Kidney (tissue), 14 donors: ENCODE results near the gene RHBDL2. TPM values are rescaled to one million over a fixed set of nuclear protein-coding genes. Genes with fewer than 3 reads are reported as not detected.

ENCODE experiments used
- DNase-seq, 5 donors: peaks; one replicate each; pipeline ENCODE4 v3.0.0-alpha.2; 2013 to 2020
- FAIRE-seq: peaks from 2 replicates; lab custom pipeline; 2012; peaks lifted over from hg19 to GRCh38; lab: Jason Lieb, UNC
- H3K27ac ChIP-seq, 2 donors: one replicate each; pipeline ENCODE4 v1.7.0; 2013; ENCODE audit warnings: low read depth in 2 of 2, low read length in 2 of 2, inconsistent platforms in 1 of 2
- H3K27me3 ChIP-seq: one replicate; pipeline ENCODE4 v1.7.1; 2013; ENCODE audit warnings: low read length, inconsistent platforms; ENCODE audit not compliant: control insufficient read depth, insufficient read depth
- H3K36me3 ChIP-seq, 3 donors: one replicate each; pipeline versions ENCODE4 v1.7.0 to v1.7.1; 2013; ENCODE audit warnings: low read length in 3 of 3, control low read depth in 1 of 3, inconsistent platforms in 1 of 3; ENCODE audit not compliant: insufficient read depth in 3 of 3, control insufficient read depth in 2 of 3
- H3K4me1 ChIP-seq, 3 donors: one replicate each; pipeline versions ENCODE4 v1.7.0 to v1.7.1; 2013; ENCODE audit warnings: low read length in 3 of 3, inconsistent platforms in 1 of 3, low read depth in 1 of 3; ENCODE audit not compliant: control insufficient read depth in 2 of 3, insufficient read depth in 2 of 3
- H3K4me3 ChIP-seq, 3 donors: one replicate each; pipeline versions ENCODE4 v1.7.0 to v1.8.1; 2013; ENCODE audit warnings: low read length in 3 of 3, control low read depth in 1 of 3, inconsistent platforms in 1 of 3
- H3K9ac ChIP-seq, 3 donors: one replicate each; pipeline versions ENCODE4 v1.7.0 to v1.7.1; 2013; ENCODE audit warnings: low read length in 3 of 3, control low read depth in 1 of 3, inconsistent platforms in 1 of 3
- H3K9me3 ChIP-seq, 3 donors: one replicate each; pipeline versions ENCODE4 v1.7.0 to v1.7.1; 2013; ENCODE audit warnings: low read length in 3 of 3, control low read depth in 1 of 3, inconsistent platforms in 1 of 3; ENCODE audit not compliant: control insufficient read depth in 2 of 3, insufficient read depth in 1 of 3
- CTCF ChIP-seq: IDR thresholded peaks from 3 replicates; pipeline ENCODE4 v1.5.1; 2012; ENCODE audit warnings: mild to moderate bottlenecking, moderate library complexity, borderline replicate concordance; ENCODE audit not compliant: insufficient read depth; ENCODE audit errors: extremely low read depth
- intact Hi-C: fragments of 100-400 bp; cut with DNase I; formaldehyde crosslinking; loops from one replicate; pipeline ENCODE4 v1.11.1; 2022
- polyA plus RNA-seq: library from polyadenylated mRNA; stranded (reverse); fragments of 350-450 nt; fragmentation: Illumina TruSeq; extraction: RNeasy Lipid Tissue Mini Kit (QIAGEN cat#74804); gene quantifications from one replicate; pipeline ENCODE4 v1.2.3, GENCODE V29; 2014; ENCODE audit warnings: low read depth, low replicate concordance; ENCODE audit not compliant: insufficient read depth
- total RNA-seq: library from RNA; stranded (reverse); fragmentation: NEBNext Ultra II Directional; extraction: Animal tissue kit (Norgen Biotek cat#: 25700); gene quantifications from one replicate; pipeline ENCODE4 v1.2.1, GENCODE V29; 2021
- donor health status: control.
- donor health status: control.
- donor health status: control.
- donor health status: control.
- donor health status: control.
- donor health status: DM: yes; HTN: yes; CAD: no.
- donor health status: Normal renal cell carcinoma (clear cell type).

Gene RHBDL2
- total and polyA plus RNA-seq, 2 donors from 2014 or later = 0.34 to 2.1 TPM

GRCh38 chr1:38908821-38909220 is 32.8 kb downstream of the RHBDL2 start:
- FAIRE-seq (no peak), DNase-seq (no peak)
- no peaks in the 10 kb centered on the region for H3K9me3 ChIP-seq
- H3K36me3 ChIP-seq = no peaks in the 10 kb centered on the region
- H3K27me3 ChIP-seq = no peaks in the 10 kb centered on the region
- intact Hi-C loops = no loop called here
- H3K4me1 ChIP-seq = no peaks in the 10 kb centered on the region
- no peak overlapping the region for H3K27ac ChIP-seq
- H3K9ac ChIP-seq = no peak overlapping the region
- no peak overlapping the region for H3K4me3 ChIP-seq
- no peak for TF ChIP-seq CTCF

- Histone ChIP-seq H3K4me3 (no peak overlapping the region), H3K4me1 (no peaks in the 10 kb centered on the region), H3K9ac (no peak overlapping the region), H3K36me3 (no peaks in the 10 kb centered on the region), H3K27me3 (no peaks in the 10 kb centered on the region), H3K27ac (no peak overlapping the region), H3K9me3 (no peaks in the 10 kb centered on the region)
- no peak for TF ChIP-seq CTCF
- intact Hi-C loops = no loop called here
- DNase-seq = no peak
- no peak for FAIRE-seq
These were observed 35.6 kb downstream of the RHBDL2 start for GRCh38 chr1:38905985-38906384.

GRCh38 chr1:38899560-38899959 is 42.1 kb downstream of the RHBDL2 start:
- intact Hi-C loops = no loop called here
- DNase-seq = no peak
- Histone ChIP-seq H3K36me3 (no peaks in the 10 kb centered on the region), H3K9ac (no peak overlapping the region), H3K4me1 (no peaks in the 10 kb centered on the region), H3K27ac (no peak overlapping the region), H3K9me3 (no peaks in the 10 kb centered on the region), H3K27me3 (no peaks in the 10 kb centered on the region), H3K4me3 (no peak overlapping the region)
- FAIRE-seq = no peak
- no peak for TF ChIP-seq CTCF

DNA sequence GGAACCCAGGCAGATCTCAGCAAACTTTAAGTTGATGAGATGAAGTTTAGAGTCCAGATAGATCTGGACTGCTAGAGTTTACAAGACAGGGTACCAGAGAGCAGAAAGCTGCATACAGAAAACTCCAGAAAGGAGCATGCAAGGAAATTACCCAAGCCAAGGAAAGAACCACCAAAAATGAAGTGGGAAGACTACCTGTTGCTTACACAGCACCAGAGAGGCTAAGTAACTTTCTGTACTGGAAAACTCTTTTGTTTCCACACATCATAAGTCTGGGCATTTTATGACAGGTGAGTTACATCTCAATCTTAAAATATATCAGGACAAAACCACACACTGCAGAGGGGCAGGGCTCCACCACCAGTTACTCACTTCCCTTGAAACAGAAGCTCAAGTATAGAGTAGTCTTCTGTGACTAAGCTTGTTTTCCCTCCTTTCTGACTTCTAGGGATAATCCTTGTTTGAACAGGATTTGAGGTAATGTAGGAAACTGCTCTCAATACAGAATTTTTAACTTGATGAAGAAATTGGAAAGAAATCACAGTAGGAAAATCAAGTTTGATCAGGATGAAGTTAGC is 42.9 kb downstream of the RHBDL2 start:
- H3K4me1 ChIP-seq = no peaks in the 10 kb centered on the region
- no peak for TF ChIP-seq CTCF
- no peak overlapping the region for H3K9ac ChIP-seq
- DNase-seq = no peak
- no peaks in the 10 kb centered on the region for H3K9me3 ChIP-seq
- no peaks in the 10 kb centered on the region for H3K36me3 ChIP-seq
- H3K27ac ChIP-seq = no peak overlapping the region
- no peaks in the 10 kb centered on the region for H3K27me3 ChIP-seq
- no peak overlapping the region for H3K4me3 ChIP-seq
- intact Hi-C loops = no loop called here
- FAIRE-seq = no peak
